ENCODE measurements around the gene MYOM1.

Gene MYOM1

DNA sequence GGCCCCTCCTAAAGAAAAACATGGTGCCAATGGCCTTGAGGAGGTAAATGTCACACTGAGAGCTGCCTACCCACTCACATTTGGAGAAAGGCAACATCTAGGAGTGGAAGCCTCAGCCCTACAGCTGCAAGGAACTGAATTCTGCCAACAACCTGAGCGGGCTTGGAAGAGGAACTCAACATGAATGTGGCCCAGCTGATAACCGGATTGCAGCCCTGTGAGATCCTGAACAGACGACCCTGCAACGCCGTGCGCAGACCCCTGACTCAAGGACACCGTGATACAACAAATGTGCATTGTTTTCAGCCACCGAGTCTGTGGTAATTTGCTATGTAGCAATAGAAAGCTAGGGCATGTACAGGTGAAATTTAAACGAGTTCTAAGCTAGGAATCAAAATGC is 99.4 kb downstream of the MYOM1 start:
- Histone ChIP-seq H3K36me3 (ENCODE audit: insufficient read depth, insufficient read length, low read length) (no peaks in the 10 kb centered on the region), H3K9ac (ENCODE audit: insufficient read length, low read depth) (no peak overlapping the region), H3K4me1 (ENCODE audit: insufficient read depth, insufficient read length) (no peaks in the 10 kb centered on the region), H3K9me3 (ENCODE audit: insufficient read depth, low read length) (no peaks in the 10 kb centered on the region; the same call in 1 of the 2 replicates), H3K27me3 (ENCODE audit: insufficient read depth, insufficient read length) (no peaks in the 10 kb centered on the region), H3K4me3 (ENCODE audit: insufficient read length, low read depth) (no peak overlapping the region)
- DNase-seq (ENCODE audit: low read depth, low spot score): no peak
- TF ChIP-seq SUZ12 (IDR thresholded peaks at IDR 0.05; ENCODE audit: extremely low read depth, insufficient read depth, insufficient read length): no peak
- TF ChIP-seq YY1 (IDR thresholded peaks at IDR 0.05; ENCODE audit: insufficient read depth, insufficient read length): no peak
- TF ChIP-seq ZNF274 (IDR thresholded peaks at IDR 0.05; ENCODE audit: low read depth, low read length): no peak

DNA sequence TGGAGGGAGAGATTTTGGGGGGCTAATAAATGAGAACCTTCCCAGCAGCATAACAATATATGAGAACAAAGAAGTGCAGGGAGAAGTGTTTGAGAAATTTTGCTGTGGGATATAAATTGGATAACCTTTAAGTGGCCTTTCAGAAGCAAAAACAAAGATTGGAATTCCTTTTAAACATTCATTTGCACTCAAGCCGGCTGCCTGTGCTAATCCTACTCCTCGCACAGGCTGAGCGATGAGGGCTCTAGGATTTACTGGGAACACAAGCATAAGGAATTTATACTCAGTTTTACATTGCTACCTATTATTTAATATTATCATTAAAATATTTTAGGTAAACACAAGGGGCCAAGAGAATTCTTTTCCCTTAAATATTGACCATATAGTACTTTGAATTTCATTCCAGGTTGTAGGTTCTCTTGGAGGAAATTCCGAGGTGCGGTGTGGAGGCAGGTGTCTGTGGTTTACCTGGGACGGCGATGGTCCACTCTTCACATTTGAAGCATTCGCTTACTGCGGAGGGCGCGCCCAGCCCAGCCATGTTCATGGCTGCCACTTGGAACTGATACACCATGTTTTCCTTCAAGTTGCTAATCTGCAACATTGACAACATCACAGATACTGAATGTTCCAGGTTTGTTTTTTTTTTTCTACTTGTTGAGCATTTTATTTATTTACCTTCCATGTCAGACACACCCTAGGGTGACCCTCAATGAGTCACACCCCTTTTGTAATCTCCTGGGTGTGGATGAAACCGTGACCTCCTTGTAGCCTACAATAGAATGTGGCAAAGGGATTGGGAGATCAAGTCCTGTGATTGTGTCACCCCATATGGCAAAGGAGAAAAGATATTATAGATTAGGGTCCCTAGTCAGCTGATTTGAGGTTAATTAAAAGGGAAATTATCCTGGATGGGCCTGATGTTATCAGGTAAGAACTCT is 100.1 kb downstream of the MYOM1 start:
- no peak overlapping the region for H3K4me3 ChIP-seq (ENCODE audit: insufficient read length, low read depth)
- H3K9me3 ChIP-seq (ENCODE audit: insufficient read depth, low read length): no peaks in the 10 kb centered on the region; the same call in 1 of the 2 replicates
- H3K4me1 ChIP-seq (ENCODE audit: insufficient read depth, insufficient read length): no peaks in the 10 kb centered on the region
- DNase-seq (ENCODE audit: low read depth, low spot score): no peak
- no peak overlapping the region for H3K9ac ChIP-seq (ENCODE audit: insufficient read length, low read depth)
- H3K27me3 ChIP-seq (ENCODE audit: insufficient read depth, insufficient read length): no peaks in the 10 kb centered on the region
- TF ChIP-seq SUZ12 (IDR thresholded peaks at IDR 0.05; ENCODE audit: extremely low read depth, insufficient read depth, insufficient read length) (no peak), ZNF274 (IDR thresholded peaks at IDR 0.05; ENCODE audit: low read depth, low read length) (no peak), YY1 (IDR thresholded peaks at IDR 0.05; ENCODE audit: insufficient read depth, insufficient read length) (no peak)
- H3K36me3 ChIP-seq (ENCODE audit: insufficient read depth, insufficient read length, low read length): no peaks in the 10 kb centered on the region

DNA sequence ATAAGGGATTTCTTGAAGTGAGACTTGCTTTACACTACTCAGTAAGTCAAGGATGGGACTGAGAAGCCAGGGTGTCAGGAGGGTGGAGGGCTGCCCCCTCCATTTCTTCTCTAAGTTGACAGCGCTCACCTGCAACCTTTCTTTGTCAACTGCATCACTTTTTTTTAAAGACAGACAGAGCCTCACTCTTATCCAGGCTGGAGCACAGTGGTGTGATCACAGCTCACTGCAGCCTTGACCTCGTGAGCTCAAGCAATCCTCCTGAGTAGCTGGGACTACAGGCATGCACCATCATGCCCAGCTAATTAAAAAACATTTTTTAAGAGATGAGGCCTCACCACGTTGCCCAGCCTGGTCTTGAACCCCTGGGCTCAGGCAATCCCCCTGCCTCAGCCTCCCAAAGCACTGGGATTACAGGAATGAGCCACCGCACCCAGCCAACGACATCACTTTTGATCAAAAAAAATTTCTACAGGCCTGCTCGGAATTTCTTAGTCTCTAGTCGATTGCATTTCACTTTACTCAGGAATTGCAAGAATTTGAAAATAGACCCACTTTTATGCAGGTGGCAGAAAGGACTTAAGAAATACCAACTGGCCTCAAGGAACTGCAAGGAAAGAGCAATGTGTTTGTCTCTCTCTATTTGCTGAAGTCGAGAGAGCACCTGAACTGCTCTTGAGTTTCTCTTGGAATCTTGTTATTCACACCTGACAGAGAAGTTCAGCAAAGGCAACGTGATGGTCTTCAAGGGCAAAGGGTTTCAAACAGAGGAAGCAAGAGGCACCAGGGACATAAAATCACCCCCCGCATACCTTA is 101.4 kb downstream of the MYOM1 start:
- no peaks in the 10 kb centered on the region for H3K4me1 ChIP-seq (ENCODE audit: insufficient read depth, insufficient read length)
- H3K9ac ChIP-seq (ENCODE audit: insufficient read length, low read depth): no peak overlapping the region

DNA sequence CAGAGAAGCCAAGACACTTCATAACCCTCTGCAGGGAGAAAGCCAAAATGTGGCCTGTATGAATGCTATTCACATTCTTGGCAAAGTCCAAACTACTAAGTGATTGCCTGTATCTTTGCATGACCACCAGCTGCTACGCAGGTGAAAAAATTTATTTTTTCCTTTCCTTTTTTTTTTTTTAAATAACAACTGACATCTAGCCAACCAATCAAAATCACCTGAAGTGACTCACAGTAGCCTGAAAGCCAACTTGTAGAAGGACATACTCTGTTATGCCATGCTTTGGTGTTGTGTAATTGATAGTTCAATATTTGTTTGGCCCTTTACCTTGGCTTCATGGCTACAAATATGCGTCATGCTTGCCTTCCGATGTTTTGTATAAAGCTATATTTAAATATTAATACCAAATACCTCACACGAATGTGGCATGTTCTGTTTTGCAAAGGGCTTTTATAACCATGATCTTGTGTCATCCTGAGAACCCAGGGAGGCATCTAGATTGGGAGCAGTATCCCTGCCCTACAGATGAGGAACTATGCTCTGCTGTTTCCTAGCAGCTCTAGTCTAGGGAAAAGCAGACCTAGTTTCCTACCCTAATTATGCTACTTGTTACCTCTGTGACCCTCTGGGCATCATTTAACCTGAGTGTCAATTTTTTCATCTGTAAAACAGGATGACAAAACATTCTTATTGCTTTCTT is 102.1 kb downstream of the MYOM1 start:
- no peaks in the 10 kb centered on the region for H3K27me3 ChIP-seq (ENCODE audit: insufficient read depth, insufficient read length)
- DNase-seq (ENCODE audit: low read depth, low spot score): no peak
- no peaks in the 10 kb centered on the region for H3K4me1 ChIP-seq (ENCODE audit: insufficient read depth, insufficient read length)
- no peaks in the 10 kb centered on the region for H3K36me3 ChIP-seq (ENCODE audit: insufficient read depth, insufficient read length, low read length)
- no peak overlapping the region for H3K4me3 ChIP-seq (ENCODE audit: insufficient read length, low read depth)
- TF ChIP-seq YY1 (IDR thresholded peaks at IDR 0.05; ENCODE audit: insufficient read depth, insufficient read length) (no peak), SUZ12 (IDR thresholded peaks at IDR 0.05; ENCODE audit: extremely low read depth, insufficient read depth, insufficient read length) (no peak), ZNF274 (IDR thresholded peaks at IDR 0.05; ENCODE audit: low read depth, low read length) (no peak)
- H3K9me3 ChIP-seq (ENCODE audit: insufficient read depth, low read length): no peaks in the 10 kb centered on the region
- H3K9ac ChIP-seq (ENCODE audit: insufficient read length, low read depth): no peak overlapping the region

More for the DNA sequence above, 101.4 kb downstream of the MYOM1 start:
- H3K9me3 ChIP-seq (ENCODE audit: insufficient read depth, low read length): no peaks in the 10 kb centered on the region
- TF ChIP-seq ZNF274 (IDR thresholded peaks at IDR 0.05; ENCODE audit: low read depth, low read length): no peak
- no peak for TF ChIP-seq YY1 (IDR thresholded peaks at IDR 0.05; ENCODE audit: insufficient read depth, insufficient read length)
- no peak for TF ChIP-seq SUZ12 (IDR thresholded peaks at IDR 0.05; ENCODE audit: extremely low read depth, insufficient read depth, insufficient read length)
- no peak for DNase-seq (ENCODE audit: low read depth, low spot score)
- H3K27me3 ChIP-seq (ENCODE audit: insufficient read depth, insufficient read length): no peaks in the 10 kb centered on the region
- H3K36me3 ChIP-seq (ENCODE audit: insufficient read depth, insufficient read length, low read length): no peaks in the 10 kb centered on the region
- H3K4me3 ChIP-seq (ENCODE audit: insufficient read length, low read depth): no peak overlapping the region

DNA sequence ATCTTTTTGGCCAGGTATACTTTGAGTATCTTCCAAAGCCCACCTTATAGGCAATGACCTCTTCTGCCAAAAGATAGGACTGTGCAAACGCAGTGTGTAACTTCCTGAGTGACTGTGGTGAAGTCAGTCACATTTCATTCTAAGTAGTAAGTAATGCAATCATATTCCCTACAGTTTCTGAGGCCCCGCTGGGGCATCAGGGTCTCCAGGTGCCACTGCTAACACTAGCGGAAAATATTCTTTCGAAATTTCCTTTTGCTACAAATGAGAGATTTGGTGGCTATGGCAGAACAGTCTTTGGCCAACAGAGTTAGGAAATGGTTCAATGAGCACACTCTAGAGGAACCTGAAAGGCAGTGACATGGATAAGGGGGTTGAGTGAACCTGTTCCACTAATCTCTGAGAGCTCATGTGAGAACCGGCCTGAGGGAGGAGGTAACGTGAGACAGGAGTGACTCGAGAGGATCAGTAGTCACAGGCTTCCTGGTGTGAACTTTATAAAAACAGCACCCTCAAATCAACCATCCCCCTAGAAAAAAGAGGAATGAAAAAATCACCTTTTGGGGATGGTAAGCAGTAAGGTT is 104.2 kb downstream of the MYOM1 start:
- Histone ChIP-seq H3K4me3 (ENCODE audit: insufficient read length, low read depth) (no peak overlapping the region), H3K4me1 (ENCODE audit: insufficient read depth, insufficient read length) (no peaks in the 10 kb centered on the region), H3K36me3 (ENCODE audit: insufficient read depth, insufficient read length, low read length) (no peaks in the 10 kb centered on the region), H3K9me3 (ENCODE audit: insufficient read depth, low read length) (no peaks in the 10 kb centered on the region), H3K27me3 (ENCODE audit: insufficient read depth, insufficient read length) (no peaks in the 10 kb centered on the region), H3K9ac (ENCODE audit: insufficient read length, low read depth) (no peak overlapping the region)
- DNase-seq (ENCODE audit: low read depth, low spot score): no peak
- TF ChIP-seq YY1 (IDR thresholded peaks at IDR 0.05; ENCODE audit: insufficient read depth, insufficient read length): no peak

DNA sequence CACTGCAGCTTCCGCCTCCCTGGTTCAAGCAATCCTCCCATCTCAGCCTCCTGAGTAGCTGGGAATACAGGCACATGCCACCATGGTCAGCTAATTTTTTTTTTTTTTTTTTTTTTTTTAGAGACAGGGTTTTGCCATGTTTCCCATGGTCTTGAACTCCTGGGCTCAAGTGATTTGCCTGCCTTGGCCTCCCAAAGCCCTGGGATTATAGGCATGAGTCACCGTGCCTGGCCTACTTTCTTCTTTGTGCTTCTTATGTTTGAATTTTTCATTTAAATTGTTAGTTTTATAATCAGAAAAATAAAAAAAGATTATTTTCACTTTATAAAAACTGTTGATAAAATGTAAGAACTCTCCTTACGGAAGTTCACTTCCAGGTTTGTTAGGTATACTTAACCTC is 105.3 kb downstream of the MYOM1 start:
- H3K27me3 ChIP-seq (ENCODE audit: insufficient read depth, insufficient read length): no peaks in the 10 kb centered on the region
- H3K9ac ChIP-seq (ENCODE audit: insufficient read length, low read depth): no peak overlapping the region

More for the DNA sequence above, 105.3 kb downstream of the MYOM1 start:
- Histone ChIP-seq H3K9me3 (ENCODE audit: insufficient read depth, low read length) (no peaks in the 10 kb centered on the region), H3K4me3 (ENCODE audit: insufficient read length, low read depth) (no peak overlapping the region), H3K36me3 (ENCODE audit: insufficient read depth, insufficient read length, low read length) (no peaks in the 10 kb centered on the region), H3K4me1 (ENCODE audit: insufficient read depth, insufficient read length) (no peaks in the 10 kb centered on the region)
- DNase-seq (ENCODE audit: low read depth, low spot score): no peak
- no peak for TF ChIP-seq YY1 (IDR thresholded peaks at IDR 0.05; ENCODE audit: insufficient read depth, insufficient read length)
- no peak for TF ChIP-seq SUZ12 (IDR thresholded peaks at IDR 0.05; ENCODE audit: extremely low read depth, insufficient read depth, insufficient read length)
- TF ChIP-seq ZNF274 (IDR thresholded peaks at IDR 0.05; ENCODE audit: low read depth, low read length): no peak
